ENCODE measurements around the gene VPS13D.

Gene VPS13D

DNA sequence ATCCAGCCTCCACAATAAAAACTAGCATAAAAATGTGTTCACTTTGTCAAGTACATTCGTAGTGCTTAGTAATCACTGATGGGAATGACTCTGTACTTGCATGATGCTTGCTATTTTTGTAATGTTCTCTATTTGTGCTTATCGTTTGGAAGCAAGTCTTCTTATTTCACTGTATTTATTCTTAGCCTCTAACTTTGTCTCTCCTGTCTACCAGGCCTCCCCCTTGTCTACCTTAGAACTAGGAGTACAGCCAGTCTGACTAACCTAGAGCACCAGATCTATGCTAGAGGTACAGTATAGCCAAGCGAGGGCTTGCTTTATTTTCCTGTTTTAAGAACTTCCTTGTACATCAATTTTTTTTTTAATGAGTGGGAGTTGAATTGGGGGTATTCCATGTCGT is 108.2 kb downstream of the VPS13D start:
- DNase-seq, result no peak

DNA sequence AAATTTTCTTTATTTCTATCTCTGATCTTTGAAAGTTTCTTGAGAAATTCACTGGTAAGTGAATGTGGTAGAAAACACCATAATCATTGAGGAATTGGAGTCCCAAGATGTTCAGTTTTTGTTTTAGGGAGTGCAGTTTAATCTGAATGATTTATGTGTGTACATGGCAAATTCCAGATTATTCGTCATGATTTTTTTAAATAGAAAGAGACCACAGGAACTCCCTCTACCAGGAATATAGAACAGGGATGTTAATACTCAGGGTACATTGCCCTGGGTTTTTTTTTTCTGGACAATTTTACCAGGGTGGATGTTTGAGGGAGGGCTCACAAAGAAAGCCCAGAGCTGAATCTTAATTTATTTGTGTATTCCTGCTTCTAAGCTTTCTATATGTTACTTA is 109.0 kb downstream of the VPS13D start:
- no peak for DNase-seq

DNA sequence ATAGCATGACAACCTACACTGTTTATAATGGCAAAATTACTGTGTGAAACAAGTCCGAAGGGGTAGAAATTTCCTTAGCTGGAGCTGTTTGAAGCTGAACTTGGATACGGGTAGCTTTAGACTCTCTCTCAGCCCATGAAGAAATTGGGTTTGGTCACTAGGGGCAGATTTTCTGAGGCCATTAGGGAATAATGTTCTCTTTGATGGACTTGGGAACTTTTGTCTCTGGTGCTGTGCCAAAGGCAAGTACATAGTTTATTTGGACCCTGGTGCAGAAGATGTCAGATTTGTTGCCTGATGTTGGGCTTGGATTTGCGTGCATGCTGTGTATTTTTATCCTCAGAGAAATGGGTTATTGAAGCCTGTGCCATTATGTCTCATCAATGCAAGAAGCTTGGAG is 109.6 kb downstream of the VPS13D start:
- no peak for DNase-seq

DNA sequence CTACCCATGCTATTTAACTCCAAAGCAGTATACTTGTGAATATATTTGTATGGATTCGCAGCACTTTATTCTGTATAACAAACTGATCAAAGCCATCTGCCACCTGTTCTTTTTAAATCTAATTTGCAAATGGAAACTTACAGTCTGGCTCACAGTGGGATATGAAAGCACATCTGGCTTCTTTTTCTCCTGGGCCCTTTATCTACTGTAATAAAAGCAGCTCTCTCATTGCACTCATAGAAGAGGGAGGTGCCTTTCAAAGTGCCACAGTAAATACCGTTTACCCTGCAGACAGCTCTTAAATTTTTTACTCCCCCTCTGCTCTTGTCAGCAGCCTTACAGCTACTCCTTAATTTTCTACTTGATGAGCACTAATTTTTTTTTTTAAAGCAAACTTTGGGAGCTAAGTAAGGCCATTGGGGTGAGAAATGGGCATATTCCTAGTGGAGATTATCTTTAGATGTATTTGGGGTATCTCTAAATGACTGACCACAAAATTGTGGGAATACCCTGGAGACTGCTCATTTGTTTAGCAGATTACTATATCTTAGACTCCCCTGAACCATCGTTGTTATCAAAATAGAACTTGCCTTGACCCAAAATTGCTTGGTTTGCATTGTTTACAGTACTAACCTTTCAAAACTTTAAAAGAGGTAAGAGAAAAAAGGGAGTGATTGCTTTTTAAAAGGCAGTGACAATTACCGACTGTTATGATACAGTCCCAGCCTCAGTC is 110.1 kb downstream of the VPS13D start:
- no peak for DNase-seq

DNA sequence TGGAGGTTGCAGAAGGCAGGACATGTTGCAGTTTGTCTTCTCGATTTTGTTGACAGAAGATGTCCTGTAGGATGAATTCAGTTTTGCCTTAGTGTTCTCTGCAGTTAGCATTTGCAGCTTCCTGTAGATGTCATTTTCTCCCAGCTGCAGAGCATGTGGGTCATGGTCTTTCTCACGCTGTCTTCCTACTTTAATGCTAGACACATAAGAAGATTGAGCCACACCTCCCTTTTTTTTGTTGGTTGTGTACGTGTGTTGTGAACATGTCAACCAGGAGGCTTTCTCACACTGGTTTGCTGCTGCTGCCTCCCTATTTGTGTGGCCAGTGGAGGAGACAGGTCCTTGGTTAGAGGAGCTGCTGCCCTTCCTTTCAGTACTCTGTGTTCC is 110.7 kb downstream of the VPS13D start:
- DNase-seq, result no peak

DNA sequence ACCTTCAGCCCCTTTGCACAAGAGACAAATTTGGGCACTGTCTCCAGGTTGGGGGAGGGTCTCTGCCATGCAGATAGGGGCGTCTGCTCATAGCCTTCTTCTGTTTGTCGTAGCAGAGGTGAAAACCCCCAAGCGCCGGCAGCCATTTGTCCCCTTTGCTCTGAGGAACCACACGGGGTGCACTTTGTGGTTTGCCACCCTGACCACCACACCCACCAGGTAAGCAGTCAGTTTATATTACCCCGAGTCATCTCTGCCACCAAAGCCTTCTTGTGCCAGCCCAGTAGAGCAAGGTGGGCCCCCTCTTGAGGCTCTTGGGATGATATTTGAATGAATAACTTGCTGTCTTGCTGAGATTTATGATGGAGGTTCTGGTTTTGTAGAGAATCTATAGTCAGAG is 111.8 kb downstream of the VPS13D start:
- no peak for DNase-seq

DNA sequence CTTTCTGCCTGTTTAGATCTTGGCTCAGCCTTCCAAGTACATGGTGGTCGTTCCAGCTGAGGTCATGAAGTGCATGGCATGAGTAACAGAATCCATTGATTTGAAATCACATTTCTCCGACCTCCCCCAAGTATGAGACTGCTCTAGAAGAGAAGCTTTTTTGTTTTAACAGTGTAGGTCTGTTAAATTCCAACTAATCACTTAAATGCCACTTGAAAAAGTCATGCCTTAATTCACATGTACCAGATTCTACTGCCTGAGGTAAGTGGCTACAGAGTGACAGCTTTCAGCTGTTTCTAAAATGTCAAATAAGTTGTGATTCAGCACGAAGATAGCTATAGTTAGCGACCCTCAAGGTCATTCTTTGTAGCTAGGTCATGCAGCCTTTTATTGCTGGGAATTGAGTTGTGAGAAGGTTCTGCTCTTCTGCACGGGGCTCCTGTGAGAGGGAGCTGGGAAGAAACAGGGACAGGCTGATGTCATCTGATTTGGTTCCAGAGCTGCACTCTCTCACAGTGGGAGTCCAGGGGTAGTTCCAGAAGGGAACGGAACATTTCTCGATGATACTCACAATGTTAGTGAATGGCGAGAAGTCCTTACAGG is 112.7 kb downstream of the VPS13D start:
- no peak for DNase-seq

DNA sequence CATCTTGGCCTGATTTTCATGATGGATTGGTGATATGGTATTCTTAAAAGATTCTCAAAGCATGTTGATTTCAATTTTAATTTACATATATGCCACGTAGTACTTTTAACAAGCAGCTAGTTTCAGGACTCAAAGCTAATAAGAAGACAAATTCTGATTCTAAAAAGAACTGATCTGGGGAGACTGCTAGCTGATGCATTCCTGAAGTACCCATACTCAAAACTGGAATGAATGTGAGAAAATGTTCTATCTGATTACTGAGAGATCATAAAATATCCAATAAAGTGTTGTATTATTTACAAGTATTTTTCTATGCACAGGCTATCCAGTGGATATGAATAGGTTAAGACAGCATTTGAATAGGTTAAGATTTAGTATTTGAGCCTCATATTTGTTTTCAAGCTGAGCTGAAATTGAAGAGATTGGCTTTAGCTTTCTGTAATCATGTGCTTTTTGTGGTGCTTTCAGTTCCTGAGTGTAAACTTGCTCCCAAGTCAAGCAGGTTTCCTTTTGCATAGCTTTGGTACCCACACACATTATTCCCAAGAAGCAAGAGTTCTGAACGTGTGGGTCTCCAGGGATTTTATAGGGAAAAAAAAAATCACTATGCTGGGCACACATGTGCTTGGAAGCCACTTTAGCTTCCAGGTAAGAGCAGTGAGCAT is 114.1 kb downstream of the VPS13D start:
- no peak for DNase-seq

DNA sequence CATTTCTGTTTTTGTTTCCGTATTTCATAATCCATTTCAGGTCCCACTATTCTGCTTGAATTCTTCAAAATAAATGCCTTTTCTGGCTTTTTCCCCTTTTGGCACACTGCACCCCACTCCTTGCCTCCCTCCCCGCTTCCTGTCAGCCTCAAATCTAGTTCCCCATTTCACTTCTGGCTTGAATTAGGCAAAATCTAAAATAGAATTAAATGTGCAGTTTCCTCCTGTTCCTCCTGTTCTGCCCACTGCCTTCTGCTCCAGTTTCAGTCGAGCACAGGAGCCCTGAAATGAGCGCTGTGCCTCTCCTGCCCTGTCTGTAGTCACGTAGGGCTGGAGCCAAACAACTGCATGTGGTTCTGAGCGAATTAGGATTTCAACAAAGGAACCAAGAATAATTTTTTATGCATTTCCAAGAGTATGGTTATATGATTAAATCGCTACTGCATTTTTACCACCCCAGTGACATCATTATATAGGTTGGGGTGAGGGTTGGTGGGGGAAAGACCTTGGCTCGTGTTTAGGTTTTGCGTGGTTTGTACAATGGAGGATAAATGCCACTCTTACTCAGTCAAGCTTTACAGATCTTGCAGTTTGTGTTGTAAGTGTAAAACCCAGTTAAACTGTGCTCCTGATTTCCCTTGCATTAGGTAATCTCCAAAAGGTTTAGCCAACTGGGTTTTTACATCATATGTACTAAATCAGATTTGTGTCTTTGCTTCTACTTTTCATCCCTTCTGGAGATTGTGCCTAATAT is 114.9 kb downstream of the VPS13D start:
- DNase-seq, result no peak

DNA sequence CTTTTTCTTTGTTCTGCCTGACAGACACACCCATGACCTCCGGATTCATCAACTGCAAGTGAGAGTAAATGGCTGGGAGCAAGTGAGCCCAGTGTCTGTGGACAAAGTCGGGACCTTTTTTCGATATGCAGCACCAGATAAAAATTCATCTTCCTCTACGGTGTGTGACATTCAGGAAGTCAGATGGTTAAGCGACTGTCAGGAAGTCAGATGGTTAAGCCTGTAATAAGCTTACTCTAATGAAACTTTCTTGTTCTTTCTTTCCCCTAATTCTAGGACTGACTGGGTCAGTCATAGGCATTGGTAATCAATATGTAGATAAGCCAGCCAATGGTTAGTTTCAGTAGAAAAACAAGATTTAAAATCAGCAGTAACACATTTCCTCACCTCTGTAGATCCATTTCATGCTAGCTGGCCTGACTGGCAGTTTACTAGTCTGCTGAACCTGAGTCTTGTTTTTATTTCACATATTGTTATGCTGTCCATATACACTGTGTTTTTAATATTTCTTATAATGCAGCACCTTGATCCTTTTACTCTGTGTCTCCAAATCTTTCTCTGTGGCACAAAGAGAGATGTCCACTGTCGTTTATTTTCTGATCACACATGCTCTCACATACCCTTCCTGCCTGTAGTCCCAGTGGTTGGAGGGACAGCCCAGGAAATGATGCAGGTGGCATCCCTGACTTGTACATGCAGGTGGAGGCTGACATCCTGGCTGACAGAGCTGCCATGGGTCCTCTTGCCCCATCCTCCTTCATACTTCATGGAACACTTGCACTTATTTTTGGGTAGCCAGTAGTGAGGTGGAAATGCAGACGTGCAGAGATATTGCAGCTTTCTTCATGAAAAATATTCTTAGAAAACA is 115.8 kb downstream of the VPS13D start:
- DNase-seq, result peak; percentile 13

DNA sequence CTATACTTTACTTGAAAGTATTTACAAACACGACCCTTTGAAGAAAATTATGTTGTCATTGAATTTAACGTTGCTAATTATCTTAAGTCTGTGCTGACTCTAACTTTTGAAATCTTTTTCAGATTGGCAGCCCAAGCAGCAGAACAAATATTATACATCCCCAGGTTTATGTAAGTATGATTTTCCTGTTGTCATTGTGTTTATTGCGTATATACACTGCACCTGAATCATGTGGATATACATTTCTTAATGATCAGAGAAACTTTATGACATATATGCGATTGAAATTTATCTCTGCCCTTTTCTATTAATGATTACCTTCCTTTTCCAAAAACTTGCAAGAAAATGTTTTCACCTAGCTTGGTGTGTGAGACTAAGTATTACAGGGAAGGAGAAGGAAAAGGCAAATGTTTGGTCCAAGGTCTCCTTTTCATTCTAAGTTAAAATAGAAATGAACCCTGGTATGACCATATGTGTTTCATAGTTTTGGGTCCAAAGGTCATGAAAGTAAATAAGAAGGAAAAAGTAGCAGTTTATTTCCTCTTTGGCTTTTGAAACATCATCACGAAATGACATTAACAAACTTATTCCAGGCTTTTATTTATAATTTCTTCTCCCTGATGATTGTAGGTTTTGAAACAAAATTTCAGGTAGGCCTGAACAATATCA is 116.8 kb downstream of the VPS13D start:
- DNase-seq, result no peak

DNA sequence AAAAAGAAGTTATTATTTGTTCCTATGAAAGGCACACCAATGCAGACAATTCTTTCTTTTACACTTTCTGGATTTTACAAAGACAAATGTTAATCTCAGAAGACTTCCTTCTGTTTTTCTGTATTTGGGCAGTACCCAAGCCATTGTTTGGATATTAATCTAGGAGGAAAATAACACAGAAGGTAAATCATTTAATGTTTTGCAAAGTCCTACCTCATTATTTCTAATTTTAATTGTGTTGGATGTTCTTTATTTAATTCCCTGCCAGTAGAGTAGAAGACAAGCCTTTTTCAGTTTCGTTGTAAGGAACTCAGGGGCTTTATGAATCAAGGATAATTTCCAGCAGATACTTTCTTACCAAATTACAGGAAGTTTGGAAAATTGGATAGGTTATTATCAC is 118.3 kb downstream of the VPS13D start:
- DNase-seq, result no peak

DNA sequence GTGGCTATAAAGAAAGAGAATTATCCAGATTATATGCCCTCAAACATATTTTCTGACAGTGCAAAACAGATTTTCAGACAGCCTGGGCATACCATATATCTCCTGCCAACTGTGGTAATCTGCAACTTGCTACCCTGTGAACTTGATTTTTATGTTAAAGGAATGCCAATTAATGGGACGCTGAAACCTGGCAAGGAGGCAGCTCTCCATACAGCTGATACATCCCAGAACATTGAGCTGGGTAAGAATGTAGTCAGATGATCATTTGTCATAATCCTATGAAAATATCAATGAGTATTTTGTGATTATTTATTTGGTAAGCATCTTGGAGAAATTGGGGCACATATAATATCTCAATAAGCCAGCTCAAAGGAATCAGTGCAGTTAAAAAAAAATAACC is 124.2 kb downstream of the VPS13D start:
- DNase-seq, result no peak

DNA sequence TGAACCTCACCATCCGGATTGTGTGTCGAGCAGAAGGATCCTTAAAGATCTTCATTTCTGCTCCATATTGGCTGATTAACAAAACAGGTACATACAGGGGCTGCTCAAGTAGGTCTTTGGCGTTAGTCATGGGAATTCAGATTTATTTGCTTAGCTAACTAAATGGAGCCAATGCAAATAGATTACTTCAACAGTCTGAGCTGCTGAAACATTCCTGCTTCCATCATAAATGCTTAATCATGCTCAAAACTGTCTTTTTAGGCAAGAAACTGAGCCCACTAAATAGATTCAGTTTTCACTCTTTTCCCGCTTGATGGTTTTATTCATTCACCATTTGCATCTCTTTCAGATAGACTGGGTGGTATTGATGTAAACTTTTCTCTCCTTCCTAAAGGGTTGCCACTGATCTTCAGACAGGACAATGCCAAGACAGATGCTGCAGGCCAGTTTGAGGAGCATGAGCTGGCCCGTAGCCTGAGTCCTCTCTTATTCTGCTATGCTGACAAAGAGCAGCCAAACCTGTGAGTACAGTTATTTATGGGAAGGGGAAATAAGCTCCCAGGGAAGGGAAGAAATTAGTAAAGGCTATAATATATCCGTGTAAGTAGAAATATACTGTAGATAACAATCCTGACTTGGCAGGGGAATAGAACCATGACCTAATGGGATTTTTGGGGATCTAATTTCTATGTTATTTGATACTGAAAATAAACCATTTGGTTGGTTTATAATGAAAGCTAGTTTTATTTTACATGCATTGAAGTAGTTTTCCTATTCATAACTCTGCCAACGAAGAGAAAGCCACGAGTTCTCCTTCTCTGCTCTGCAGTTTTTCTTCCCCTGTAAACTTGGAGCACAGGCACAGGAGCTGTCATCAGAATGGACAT is 126.4 kb downstream of the VPS13D start:
- DNase-seq, result no peak

DNA sequence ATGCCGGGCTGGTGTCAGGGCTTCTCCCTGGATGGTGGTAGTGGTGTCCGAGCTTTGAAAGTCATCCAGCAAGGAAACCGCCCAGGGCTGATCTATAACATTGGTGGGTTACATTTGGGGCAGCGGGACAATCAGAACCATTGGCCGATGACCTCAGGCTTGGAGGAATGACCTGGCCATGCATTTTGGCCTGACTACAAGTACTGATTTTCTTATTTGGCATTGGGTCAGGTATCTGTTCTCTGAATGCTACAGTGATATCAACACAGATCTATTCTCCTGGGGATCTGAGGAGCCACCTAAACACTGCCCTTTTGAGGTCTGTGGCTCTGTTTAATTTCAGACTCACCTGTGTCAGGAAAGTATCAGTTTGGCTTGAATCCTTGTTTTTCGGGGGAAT is 128.7 kb downstream of the VPS13D start:
- DNase-seq, result no peak

DNA sequence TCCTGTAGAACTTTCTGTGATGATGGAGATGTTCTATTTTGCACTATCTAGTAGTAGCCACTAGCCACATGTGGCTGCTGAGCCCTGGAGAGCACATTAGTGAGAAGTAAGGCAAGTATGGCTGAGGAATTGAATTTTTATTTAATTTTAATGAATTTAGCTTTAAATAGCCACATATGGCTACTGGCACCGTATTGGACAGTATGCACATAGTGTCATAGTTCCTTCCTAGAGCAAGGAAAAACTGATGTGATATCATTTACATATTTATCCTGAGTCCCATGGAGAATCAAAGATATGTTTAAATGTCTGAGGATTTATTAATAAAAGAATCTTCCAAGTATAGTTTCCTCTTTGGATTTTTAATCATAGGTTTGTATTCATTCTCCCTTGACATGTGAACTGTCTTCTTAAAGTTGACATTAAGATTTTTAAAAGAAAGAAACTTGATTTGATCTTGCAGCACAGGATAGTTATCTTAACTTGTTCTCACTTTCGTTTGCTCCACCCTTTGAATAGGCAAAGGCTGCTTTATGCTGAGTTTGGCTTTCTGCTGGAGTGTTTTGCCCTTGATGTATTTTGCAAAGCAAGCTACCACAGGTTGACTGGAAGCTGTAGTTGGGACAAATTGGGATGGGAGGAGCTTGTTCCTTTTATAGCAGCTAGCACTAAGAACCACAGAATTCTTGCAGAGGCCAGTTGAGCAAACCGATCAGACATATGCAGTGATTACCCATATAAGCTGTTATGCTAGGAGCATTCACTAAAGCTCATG is 129.7 kb downstream of the VPS13D start:
- no peak for DNase-seq

DNA sequence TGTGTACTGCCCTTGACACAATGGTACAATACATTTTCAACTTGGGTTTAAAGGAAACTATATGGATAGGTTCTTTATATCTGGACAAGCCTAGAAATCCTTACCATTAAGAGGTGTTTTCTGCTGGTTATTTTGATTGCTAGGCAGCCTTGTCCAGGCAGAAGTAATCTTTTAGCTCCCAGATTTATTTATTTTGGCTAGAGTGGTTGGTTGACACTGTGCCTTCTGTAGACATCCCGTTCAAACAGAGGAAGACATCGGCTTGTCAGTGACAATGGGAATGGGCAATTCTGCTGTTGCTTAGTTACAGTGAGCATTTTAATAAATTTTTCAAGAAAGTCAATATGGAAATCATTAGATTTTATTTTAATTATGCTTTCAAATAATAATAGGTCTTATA is 138.8 kb downstream of the VPS13D start:
- no peak for DNase-seq

DNA sequence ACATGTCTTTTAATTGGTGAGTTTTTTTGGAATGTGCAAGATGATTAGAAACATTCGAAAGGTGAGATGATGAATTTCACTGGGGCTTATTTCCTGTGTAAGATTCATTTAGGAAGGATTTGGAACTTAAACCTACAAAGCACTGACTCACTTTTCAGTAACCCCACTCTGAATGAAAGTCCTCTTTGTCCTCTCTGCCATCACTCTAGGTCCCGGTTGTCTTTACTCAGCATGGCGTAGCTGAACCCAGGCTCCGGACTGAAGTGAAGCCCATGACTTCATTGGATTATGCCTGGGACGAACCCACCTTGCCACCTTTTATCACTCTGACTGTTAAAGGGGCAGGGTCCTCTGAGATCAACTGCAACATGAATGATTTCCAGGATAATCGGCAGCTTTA is 139.4 kb downstream of the VPS13D start:
- no peak for DNase-seq

DNA sequence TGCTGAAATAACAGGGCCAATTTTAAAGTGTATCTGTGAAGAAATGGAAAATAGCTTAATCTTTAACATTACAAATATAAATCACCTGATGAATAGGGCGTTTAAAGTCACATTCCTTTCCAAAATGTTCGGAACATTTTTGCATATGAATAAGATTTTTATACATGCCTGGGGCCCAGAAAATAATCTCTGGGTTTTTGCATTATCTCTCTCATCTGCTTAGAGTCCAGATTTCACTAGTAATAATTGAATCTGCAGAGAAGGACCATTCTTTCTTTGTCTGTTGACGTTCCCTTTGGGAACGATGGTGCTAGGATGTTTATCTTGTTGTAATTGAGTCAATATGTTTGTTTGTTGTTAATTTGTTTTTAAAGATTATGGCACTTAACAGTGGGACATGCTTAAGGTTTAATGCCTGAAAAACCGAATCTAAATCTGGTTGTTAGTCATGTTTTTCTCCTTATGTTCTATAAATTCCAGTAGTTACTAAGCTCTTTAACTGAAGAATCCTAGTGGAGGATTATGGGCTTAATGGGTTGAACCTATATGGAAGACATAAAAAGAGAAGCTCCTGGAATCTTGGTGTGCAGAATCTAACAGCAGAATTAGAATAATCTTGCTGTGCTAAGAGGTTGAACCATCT is 140.6 kb downstream of the VPS13D start:
- no peak for DNase-seq

DNA sequence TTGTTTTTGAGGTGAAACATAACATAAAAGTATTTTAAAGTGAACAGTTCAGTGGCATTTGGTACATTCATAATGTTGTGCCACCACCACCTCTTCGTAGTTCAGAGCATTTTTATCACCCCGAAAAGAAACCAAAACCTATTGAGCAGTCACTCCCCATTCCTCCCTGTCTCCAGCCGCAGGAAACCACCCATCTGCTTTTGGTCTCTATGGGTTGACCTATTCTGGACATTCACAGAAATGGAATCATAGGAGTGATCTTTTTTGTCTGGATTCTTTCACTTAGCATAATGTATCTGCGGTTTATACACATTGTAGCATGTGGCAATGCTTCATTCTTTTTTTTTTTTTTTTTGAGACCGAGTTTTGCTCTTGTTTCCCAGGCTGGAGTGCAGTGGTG is 141.2 kb downstream of the VPS13D start:
- DNase-seq, result no peak

Data from central memory CD4-positive, alpha-beta T cell (primary cell).